HG02759 (cell line): ENCODE results near the gene SLC10A3.

Experiments used
- ATAC-seq: cut with Tn5 transposase; IDR thresholded peaks from one replicate; pipeline ENCODE4 v1.9.1; 2021; ENCODE audit warnings: mild to moderate bottlenecking, moderate library complexity; ENCODE audit not compliant: unreplicated experiment

Gene SLC10A3

GRCh38 chrX:154490414-154491083 is at the start of gene SLC10A3:
Gene SLC10A3 (minus strand): TSS chrX:154490629. CDS start chrX:154488940, 1,689 bp downstream.
- peak; percentile 82 for ATAC-seq

GRCh38 chrX:154539077-154539476 is 48.6 kb upstream of the SLC10A3 start:
- no peak for ATAC-seq

- ATAC-seq = no peak
Measured at GRCh38 chrX:154535892-154536291, 45.5 kb upstream of the SLC10A3 start.

GRCh38 chrX:154534526-154535322 is 44.3 kb upstream of the SLC10A3 start:
- ATAC-seq = peak; percentile 95

- no peak for ATAC-seq
Measured at GRCh38 chrX:154532690-154533089, 42.3 kb upstream of the SLC10A3 start.

GRCh38 chrX:154531626-154532025 is 41.2 kb upstream of the SLC10A3 start:
- no peak for ATAC-seq

GRCh38 chrX:154530286-154530685 is 39.9 kb upstream of the SLC10A3 start:
- ATAC-seq = no peak

- ATAC-seq = no peak
Measured at GRCh38 chrX:154529206-154529612, 38.8 kb upstream of the SLC10A3 start.

- peak; percentile 69 for ATAC-seq
Measured at GRCh38 chrX:154526901-154527675, 36.7 kb upstream of the SLC10A3 start.

- ATAC-seq = no peak
Measured at GRCh38 chrX:154525606-154526490, 35.4 kb upstream of the SLC10A3 start.

- no peak for ATAC-seq
Measured at GRCh38 chrX:154519389-154519788, 29.0 kb upstream of the SLC10A3 start.

- no peak for ATAC-seq
Measured at GRCh38 chrX:154517101-154517781, 26.8 kb upstream of the SLC10A3 start.

GRCh38 chrX:154516656-154517100 is 26.2 kb upstream of the SLC10A3 start:
- ATAC-seq = no peak

GRCh38 chrX:154515966-154516655 is 25.7 kb upstream of the SLC10A3 start, which contains the start of gene FAM3A:
Gene FAM3A (minus strand): TSS chrX:154516232. CDS start chrX:154515772, 460 bp downstream.
- peak; percentile 93 for ATAC-seq

- peak; percentile 2 for ATAC-seq
Measured at GRCh38 chrX:154515090-154515965, 24.9 kb upstream of the SLC10A3 start.

- ATAC-seq = no peak
Measured at GRCh38 chrX:154513716-154514115, 23.3 kb upstream of the SLC10A3 start.

- ATAC-seq = no peak
Measured at GRCh38 chrX:154512879-154513553, 22.6 kb upstream of the SLC10A3 start.

- no peak for ATAC-seq
Measured at GRCh38 chrX:154511761-154512160, 21.3 kb upstream of the SLC10A3 start.
